NT2/D1 (cell line): ENCODE measurements around the gene NKAIN2.

ENCODE experiments used
- SUZ12 ChIP-seq: IDR thresholded peaks from 2 replicates; pipeline ENCODE4 v1.6.1; 2011; ENCODE audit not compliant: insufficient read length, insufficient read depth; ENCODE audit errors: extremely low read depth
- YY1 ChIP-seq: IDR thresholded peaks from 2 replicates; pipeline ENCODE4 v1.6.1; 2011; ENCODE audit not compliant: insufficient read length, insufficient read depth
- ZNF274 ChIP-seq: IDR thresholded peaks from 2 replicates; pipeline ENCODE4 v1.6.1; 2011; ENCODE audit warnings: mild to moderate bottlenecking, low read depth, low read length

GRCh38 chr6:123830120-123830519 is 26.5 kb downstream of the NKAIN2 start:
- TF ChIP-seq ZNF274 (no peak), SUZ12 (no peak), YY1 (no peak)
